ENCODE data around the gene RGS12. TPM values are rescaled to one million over a fixed set of nuclear protein-coding genes. Genes with fewer than 3 reads are reported as not detected.

The RGS12 gene
- total and polyA plus RNA-seq, 2 experiments from 2014 or later = 8.0 to 19.0 TPM

DNA sequence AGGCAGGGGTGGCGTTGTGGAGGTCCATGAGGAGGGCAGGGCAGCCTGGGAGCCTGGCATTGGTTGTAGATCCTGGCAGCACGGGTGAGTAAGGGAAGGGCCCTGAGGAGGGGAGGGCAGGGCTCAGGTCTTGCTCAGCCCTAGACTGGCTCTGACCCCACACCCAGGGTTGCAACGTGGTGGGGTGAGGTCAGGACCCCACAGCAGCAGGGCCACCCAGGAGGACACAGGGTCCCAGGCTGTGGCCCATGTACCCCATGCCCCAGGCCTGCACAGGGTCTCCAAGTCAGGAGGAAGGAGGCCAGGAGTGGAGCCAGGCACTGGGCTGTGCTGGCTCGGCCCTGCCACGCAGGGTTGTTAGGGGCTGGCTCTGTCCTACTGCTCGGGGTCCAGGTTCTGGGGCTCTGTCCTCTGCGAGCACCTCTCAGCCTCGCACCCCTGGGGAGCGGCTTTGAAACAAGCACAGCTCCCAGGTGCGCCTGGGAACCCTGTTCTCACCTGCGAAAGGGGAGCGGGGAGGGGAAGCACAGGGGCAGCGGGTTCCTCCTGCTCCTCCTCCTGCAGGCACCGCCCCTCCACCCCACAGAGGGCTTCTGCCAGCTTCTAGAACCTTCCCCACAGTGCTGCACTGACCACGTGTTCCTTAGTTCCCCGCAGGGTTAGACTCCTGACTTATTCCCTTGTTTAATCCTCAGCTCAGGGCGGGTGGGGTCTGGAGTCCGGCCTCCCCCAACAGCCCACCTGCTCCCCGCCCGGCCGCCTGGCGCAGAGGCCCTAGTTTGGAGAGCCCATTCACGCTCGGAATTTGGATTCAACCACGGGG lies 23.5 kb upstream of the RGS12 start:
- Mint-ChIP-seq H3K27ac (no peak overlapping the region), H3K4me3 (no peak overlapping the region), H3K4me1 (peaks cover 12% of the 10 kb centered on the region), H3K9me3 (no peaks in the 10 kb centered on the region), H3K36me3 (ENCODE audit: low read depth) (no peaks in the 10 kb centered on the region), H3K27me3 (ENCODE audit: insufficient read depth, low read depth, poor library complexity) (peaks cover 4% of the 10 kb centered on the region)
- Histone ChIP-seq H3F3A (replicated peaks; ENCODE audit: low read depth) (no peaks in the 10 kb centered on the region), H3K4me2 (no peak overlapping the region), H3K79me2 (replicated peaks; ENCODE audit: insufficient read depth) (no peaks in the 10 kb centered on the region), H3K36me3 (ENCODE audit: insufficient read depth) (no peaks in the 10 kb centered on the region), H3K27me3 (ENCODE audit: insufficient read depth) (no peaks in the 10 kb centered on the region), H3K4me3 (no peak overlapping the region), H2AFZ (0 out of 2 replicates have a peak overlapping the region, but pooled peaks have one; percentile 14), H3K27ac (ENCODE audit: low read depth) (no peak overlapping the region), H3K4me1 (ENCODE audit: insufficient read depth) (no peaks in the 10 kb centered on the region), H4K20me1 (replicated peaks; ENCODE audit: insufficient read depth) (no peaks in the 10 kb centered on the region), H3K9me2 (ENCODE audit: insufficient read depth) (no peaks in the 10 kb centered on the region)
- TF ChIP-seq ZNF114 (CRISPR knock-in tag; IDR thresholded peaks at IDR 0.05) = no peak
- TF ChIP-seq STAT1 (IDR thresholded peaks at IDR 0.05; ENCODE audit: unreplicated experiment) = no peak
- TF ChIP-seq JUNB (IDR thresholded peaks at IDR 0.05; ENCODE audit: unreplicated experiment) = no peak
- TF ChIP-seq, protein P1, sequence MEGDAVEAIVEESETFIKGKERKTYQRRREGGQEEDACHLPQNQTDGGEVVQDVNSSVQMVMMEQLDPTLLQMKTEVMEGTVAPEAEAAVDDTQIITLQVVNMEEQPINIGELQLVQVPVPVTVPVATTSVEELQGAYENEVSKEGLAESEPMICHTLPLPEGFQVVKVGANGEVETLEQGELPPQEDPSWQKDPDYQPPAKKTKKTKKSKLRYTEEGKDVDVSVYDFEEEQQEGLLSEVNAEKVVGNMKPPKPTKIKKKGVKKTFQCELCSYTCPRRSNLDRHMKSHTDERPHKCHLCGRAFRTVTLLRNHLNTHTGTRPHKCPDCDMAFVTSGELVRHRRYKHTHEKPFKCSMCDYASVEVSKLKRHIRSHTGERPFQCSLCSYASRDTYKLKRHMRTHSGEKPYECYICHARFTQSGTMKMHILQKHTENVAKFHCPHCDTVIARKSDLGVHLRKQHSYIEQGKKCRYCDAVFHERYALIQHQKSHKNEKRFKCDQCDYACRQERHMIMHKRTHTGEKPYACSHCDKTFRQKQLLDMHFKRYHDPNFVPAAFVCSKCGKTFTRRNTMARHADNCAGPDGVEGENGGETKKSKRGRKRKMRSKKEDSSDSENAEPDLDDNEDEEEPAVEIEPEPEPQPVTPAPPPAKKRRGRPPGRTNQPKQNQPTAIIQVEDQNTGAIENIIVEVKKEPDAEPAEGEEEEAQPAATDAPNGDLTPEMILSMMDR (conservative IDR thresholded peaks at IDR 0.05; ENCODE audit: low read depth in 2 of 2) = no peak
- no peak for TF ChIP-seq POLR2AphosphoS5 (IDR thresholded peaks at IDR 0.05; ENCODE audit: low read depth)
- DNase-seq (ENCODE audit: low spot score) = no peak
- ATAC-seq = peak; percentile 36

DNA sequence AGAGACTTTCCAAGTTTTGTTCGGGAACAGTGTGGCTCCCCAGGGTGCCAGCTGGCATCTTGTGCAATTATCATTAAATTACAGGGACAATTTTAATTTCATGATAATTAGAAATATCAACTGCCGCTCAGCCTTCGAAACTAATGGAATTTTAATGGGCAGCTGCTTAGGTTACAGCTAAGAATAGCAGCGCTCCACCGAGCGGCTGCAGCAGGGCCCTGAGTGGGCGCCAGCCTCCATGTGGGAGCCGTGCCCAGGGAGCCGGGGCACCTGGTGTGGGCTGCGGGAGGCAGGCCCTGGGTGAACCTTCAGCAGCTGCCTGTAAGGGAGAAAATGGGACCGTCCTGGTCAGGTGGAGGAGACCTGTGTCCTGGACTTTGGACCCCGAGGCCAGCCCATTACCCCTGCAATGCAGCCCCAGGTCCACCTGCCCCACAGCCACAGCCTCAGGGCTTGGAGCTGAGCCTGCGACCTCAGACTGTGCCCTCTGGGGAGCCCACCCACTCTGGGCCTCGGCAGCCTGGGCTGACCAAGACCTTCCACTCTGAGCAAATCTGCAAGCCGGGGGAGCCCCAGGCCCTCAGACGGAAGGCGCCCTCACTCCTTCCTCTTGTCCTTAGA lies 22.7 kb upstream of the RGS12 start:
- H2AFZ ChIP-seq = no peak overlapping the region
- no peaks in the 10 kb centered on the region for H3K27me3 ChIP-seq (ENCODE audit: insufficient read depth)
- no peaks in the 10 kb centered on the region for H4K20me1 ChIP-seq (replicated peaks; ENCODE audit: insufficient read depth)
- Mint-ChIP-seq H3K9me3 (no peaks in the 10 kb centered on the region), H3K4me3 (no peak overlapping the region), H3K4me1 (peaks cover 12% of the 10 kb centered on the region), H3K36me3 (ENCODE audit: low read depth) (no peaks in the 10 kb centered on the region), H3K27ac (no peak overlapping the region), H3K27me3 (ENCODE audit: insufficient read depth, low read depth, poor library complexity) (no peaks in the 10 kb centered on the region)
- ATAC-seq (peak; percentile 28), DNase-seq (ENCODE audit: low spot score) (no peak)
- H3K36me3 ChIP-seq (ENCODE audit: insufficient read depth) = no peaks in the 10 kb centered on the region
- no peak overlapping the region for H3K4me3 ChIP-seq
- no peaks in the 10 kb centered on the region for H3K9me2 ChIP-seq (ENCODE audit: insufficient read depth)
- H3K4me1 ChIP-seq (ENCODE audit: insufficient read depth) = no peaks in the 10 kb centered on the region
- no peak overlapping the region for H3K4me2 ChIP-seq
- H3F3A ChIP-seq (replicated peaks; ENCODE audit: low read depth) = no peaks in the 10 kb centered on the region
- H3K79me2 ChIP-seq (replicated peaks; ENCODE audit: insufficient read depth) = no peaks in the 10 kb centered on the region
- H3K27ac ChIP-seq (ENCODE audit: low read depth) = no peak overlapping the region
- TF ChIP-seq CREB1 (CRISPR knock-in tag; IDR thresholded peaks at IDR 0.05; ENCODE audit: low read depth) (no peak), REST (IDR thresholded peaks at IDR 0.05; ENCODE audit: unreplicated experiment) (no peak), NANOG (IDR thresholded peaks at IDR 0.05; ENCODE audit: borderline replicate concordance) (no peak), ZNF462 (CRISPR knock-in tag; IDR thresholded peaks at IDR 0.05) (no peak), POLR2AphosphoS5 (IDR thresholded peaks at IDR 0.05; ENCODE audit: low read depth) (no peak)

Data from GM23338 (cell line).